OCI-LY7 (cell line): Measurements from ENCODE around the gene SIGLEC5.

Experiments
- EZH2phosphoT487 ChIP-seq: fragments of 200-600 bp; sonication (generic); IDR thresholded peaks from 2 replicates; pipeline ENCODE4 v1.6.1; 2018; ENCODE audit warnings: low read depth, borderline replicate concordance, mild to moderate bottlenecking, mixed run types, antibody characterized with exemption, low read length, moderate library complexity, mixed read lengths
- TF ChIP-seq, protein P1 (sequence below): fragments of 200-600 bp; sonication (generic); conservative IDR thresholded peaks from 2 replicates; pipeline ENCODE4 v1.5.1; 2014; ENCODE audit warnings: mild to moderate bottlenecking, antibody characterized with exemption, low read length, moderate library complexity, mixed read lengths

DNA sequence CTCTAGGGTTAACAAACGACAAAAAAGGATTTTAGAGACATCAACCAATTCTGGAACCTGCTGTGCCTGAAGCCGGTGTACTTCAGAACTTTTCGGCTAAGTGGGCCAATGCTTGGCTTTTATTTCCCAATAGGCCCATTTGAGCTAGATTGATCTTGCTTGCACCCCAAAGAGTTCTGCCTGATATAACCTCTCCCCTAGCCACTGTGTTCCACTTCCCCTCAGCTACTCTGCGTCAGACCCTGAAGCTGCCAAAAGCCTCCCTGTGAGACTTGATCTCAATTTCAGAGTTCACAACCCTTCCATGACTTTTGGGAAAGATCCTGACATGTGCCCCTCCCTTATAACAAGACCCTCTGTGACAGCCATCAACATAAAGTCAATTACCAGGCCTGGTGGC, 22.1 kb upstream of the SIGLEC5 start:
- no peak for TF ChIP-seq EZH2phosphoT487
- TF ChIP-seq, protein P1, sequence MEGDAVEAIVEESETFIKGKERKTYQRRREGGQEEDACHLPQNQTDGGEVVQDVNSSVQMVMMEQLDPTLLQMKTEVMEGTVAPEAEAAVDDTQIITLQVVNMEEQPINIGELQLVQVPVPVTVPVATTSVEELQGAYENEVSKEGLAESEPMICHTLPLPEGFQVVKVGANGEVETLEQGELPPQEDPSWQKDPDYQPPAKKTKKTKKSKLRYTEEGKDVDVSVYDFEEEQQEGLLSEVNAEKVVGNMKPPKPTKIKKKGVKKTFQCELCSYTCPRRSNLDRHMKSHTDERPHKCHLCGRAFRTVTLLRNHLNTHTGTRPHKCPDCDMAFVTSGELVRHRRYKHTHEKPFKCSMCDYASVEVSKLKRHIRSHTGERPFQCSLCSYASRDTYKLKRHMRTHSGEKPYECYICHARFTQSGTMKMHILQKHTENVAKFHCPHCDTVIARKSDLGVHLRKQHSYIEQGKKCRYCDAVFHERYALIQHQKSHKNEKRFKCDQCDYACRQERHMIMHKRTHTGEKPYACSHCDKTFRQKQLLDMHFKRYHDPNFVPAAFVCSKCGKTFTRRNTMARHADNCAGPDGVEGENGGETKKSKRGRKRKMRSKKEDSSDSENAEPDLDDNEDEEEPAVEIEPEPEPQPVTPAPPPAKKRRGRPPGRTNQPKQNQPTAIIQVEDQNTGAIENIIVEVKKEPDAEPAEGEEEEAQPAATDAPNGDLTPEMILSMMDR, result no peak
